ENCODE data around the gene OR6J1. TPM values are rescaled to one million over a fixed set of nuclear protein-coding genes. Genes with fewer than 3 reads are reported as not detected.

The OR6J1 gene
- total RNA-seq, 4 donors from 2014 or later, result not detected

Other genes starting within 250 kb of the OR6J1 start
- gene DAD1, start 55.1 kb downstream of the OR6J1 start, total RNA-seq, result 100 to 1,000 TPM; 235 to 430 (median 335) TPM
- 10 to 100 TPM; 31.5 to 66.4 (median 53.7) TPM for gene ABHD4, start 46.1 kb downstream of the OR6J1 start, total RNA-seq
- 100 to 1,000 TPM; 104 to 131 (median 117) TPM for gene OXA1L, start 122.3 kb upstream of the OR6J1 start, total RNA-seq
- 10 to 100 TPM in 3 of 4 donors, 1 to 10 TPM in 1; 8.4 to 15.1 (median 13.7) TPM for gene SLC7A7, start 171.1 kb upstream of the OR6J1 start, total RNA-seq
- 100 to 1,000 TPM in 2 of 4 donors, 10 to 100 TPM in 2; 43.7 to 166 (median 76.3) TPM for gene MRPL52, start 185.5 kb upstream of the OR6J1 start, total RNA-seq
- 100 to 1,000 TPM in 1 of 4 donors, 10 to 100 TPM in 3; 59.7 to 119 (median 88.5) TPM for gene MMP14, start 192.2 kb upstream of the OR6J1 start, total RNA-seq
- gene LRP10, start 227.4 kb upstream of the OR6J1 start, total RNA-seq, result 100 to 1,000 TPM; 107 to 143 (median 121) TPM
- 1 to 10 TPM in 1 of 4 donors, under 1 TPM in 2, not detected in 1; 0.54 to 1.2 (median 0.89) TPM for gene REM2, start 238.9 kb upstream of the OR6J1 start, total RNA-seq

Data from thyroid gland (tissue), 4 donors.